T1000 (cell line): ENCODE results near the gene MIB2.

Experiments used
- DNase-seq: peaks from one replicate; lab custom pipeline; 2025; ENCODE audit warnings: mixed read lengths; lab: John Stamatoyannopoulos, UW

Gene MIB2

GRCh38 chr1:1614204-1614953, 921 bp upstream of the MIB2 start:
- DNase-seq: no peak

GRCh38 chr1:1614954-1615255, 395 bp upstream of the MIB2 start:
- DNase-seq: no peak

- no peak for DNase-seq
These were observed 918 bp downstream of the MIB2 start for GRCh38 chr1:1616045-1616790.

- no peak for DNase-seq
These were observed 1.5 kb downstream of the MIB2 start for GRCh38 chr1:1616838-1617237.

- DNase-seq: no peak
These were observed 2.2 kb downstream of the MIB2 start for GRCh38 chr1:1617516-1617915.

GRCh38 chr1:1617925-1618324, 2.6 kb downstream of the MIB2 start:
- no peak for DNase-seq

GRCh38 chr1:1618396-1619068, 3.2 kb downstream of the MIB2 start:
- no peak for DNase-seq

- no peak for DNase-seq
These were observed 4.6 kb downstream of the MIB2 start for GRCh38 chr1:1619917-1620361.

GRCh38 chr1:1620433-1621139, 5.3 kb downstream of the MIB2 start:
- DNase-seq: no peak

- DNase-seq: no peak
These were observed 6.1 kb downstream of the MIB2 start for GRCh38 chr1:1621173-1622009.

- DNase-seq: no peak
These were observed 6.9 kb downstream of the MIB2 start for GRCh38 chr1:1622010-1622787.

- DNase-seq: no peak
These were observed 7.4 kb downstream of the MIB2 start for GRCh38 chr1:1622788-1623094.

- no peak for DNase-seq
These were observed 7.9 kb downstream of the MIB2 start for GRCh38 chr1:1623181-1623630.

- DNase-seq: no peak
These were observed 8.5 kb downstream of the MIB2 start for GRCh38 chr1:1623631-1624442.

GRCh38 chr1:1624443-1625403, 9.4 kb downstream of the MIB2 start:
- DNase-seq: no peak

- DNase-seq: no peak
These were observed 10.1 kb downstream of the MIB2 start for GRCh38 chr1:1625404-1625775.

- no peak for DNase-seq
These were observed 10.5 kb downstream of the MIB2 start for GRCh38 chr1:1625824-1626206.

GRCh38 chr1:1626207-1627141, 11.2 kb downstream of the MIB2 start:
- DNase-seq: no peak
